ENCODE data around the gene DGKG.

The DGKG gene

GRCh38 chr3:186151077-186151971, 210.7 kb downstream of the DGKG start:
- no peaks in the 10 kb centered on the region for H3K36me3 ChIP-seq (ENCODE audit: insufficient read depth, low read length)
- no peaks in the 10 kb centered on the region for H3K4me1 ChIP-seq (ENCODE audit: insufficient read depth, low read length)
- 0 out of 2 replicates have a peak, but pooled peaks cover 7% of the 10 kb centered on the region for H3K27me3 ChIP-seq (ENCODE audit: insufficient read depth, low read length)
- H3K27ac ChIP-seq (ENCODE audit: low read depth, low read length) = no peak overlapping the region
- 95% methylated on average over 7 of the region's 7 CpGs for WGBS
- no peak overlapping the region for H3K4me3 ChIP-seq (ENCODE audit: low read length)
- H3K9ac ChIP-seq (ENCODE audit: low read depth, low read length) = no peak overlapping the region
- H3K9me3 ChIP-seq (ENCODE audit: insufficient read depth, low read depth, low read length) = no peaks in the 10 kb centered on the region

DNA sequence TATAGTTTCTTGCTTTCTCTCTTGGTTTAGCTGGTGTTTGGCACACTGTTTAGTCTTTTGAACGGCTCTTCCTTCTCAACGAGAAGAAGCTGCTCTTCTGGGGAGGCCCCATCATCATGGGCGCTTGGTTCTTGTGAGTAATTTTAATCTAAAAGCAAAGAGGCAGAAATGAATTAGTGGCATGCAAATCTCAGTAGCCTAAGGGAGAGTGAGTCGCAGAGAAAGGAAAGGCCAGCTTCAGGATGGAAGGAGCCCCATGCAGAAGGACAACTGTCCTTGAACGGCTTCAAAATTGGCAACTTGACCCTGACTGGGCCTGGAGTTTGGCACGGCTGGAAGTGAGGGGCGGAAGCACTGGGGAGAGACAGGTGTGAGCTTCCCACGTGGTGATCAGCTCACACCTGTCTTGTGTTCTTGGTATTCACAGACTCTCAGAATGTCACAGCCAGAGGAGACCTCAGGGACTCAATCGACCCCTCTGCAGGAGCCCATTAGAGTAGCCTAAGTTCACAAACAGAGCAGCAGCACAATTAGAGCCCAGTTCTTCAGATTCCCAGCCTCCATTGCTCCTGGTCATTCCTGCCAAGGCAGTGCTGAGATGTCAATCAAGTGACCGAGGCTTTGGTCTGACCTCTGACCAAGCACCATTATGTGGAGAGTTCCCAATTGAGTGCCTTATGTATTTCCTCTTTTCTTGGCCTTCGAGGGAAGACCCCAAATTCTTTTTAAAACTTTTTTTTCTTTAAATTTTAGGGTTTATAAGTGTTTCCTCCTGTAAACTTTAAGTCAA, 211.8 kb downstream of the DGKG start:
- no peak overlapping the region for H3K9ac ChIP-seq (ENCODE audit: low read depth, low read length)
- no peaks in the 10 kb centered on the region for H3K36me3 ChIP-seq (ENCODE audit: insufficient read depth, low read length)
- H3K9me3 ChIP-seq (ENCODE audit: insufficient read depth, low read depth, low read length) = no peaks in the 10 kb centered on the region
- H3K4me1 ChIP-seq (ENCODE audit: insufficient read depth, low read length) = no peaks in the 10 kb centered on the region
- H3K27ac ChIP-seq (ENCODE audit: low read depth, low read length) = no peak overlapping the region
- WGBS = 79% methylated on average over 10 of the region's 11 CpGs
- H3K27me3 ChIP-seq (ENCODE audit: insufficient read depth, low read length) = 0 out of 2 replicates have a peak, but pooled peaks cover 7% of the 10 kb centered on the region
- no peak overlapping the region for H3K4me3 ChIP-seq (ENCODE audit: low read length)

GRCh38 chr3:186149319-186149960, 212.6 kb downstream of the DGKG start:
- 91% methylated on average over 15 of the region's 15 CpGs for WGBS
- Histone ChIP-seq H3K9me3 (ENCODE audit: insufficient read depth, low read depth, low read length) (no peaks in the 10 kb centered on the region), H3K27ac (ENCODE audit: low read depth, low read length) (no peak overlapping the region), H3K27me3 (ENCODE audit: insufficient read depth, low read length) (0 out of 2 replicates have a peak, but pooled peaks cover 7% of the 10 kb centered on the region), H3K9ac (ENCODE audit: low read depth, low read length) (no peak overlapping the region), H3K4me3 (ENCODE audit: low read length) (no peak overlapping the region), H3K4me1 (ENCODE audit: insufficient read depth, low read length) (no peaks in the 10 kb centered on the region), H3K36me3 (ENCODE audit: insufficient read depth, low read length) (no peaks in the 10 kb centered on the region)

GRCh38 chr3:186144257-186144656, 217.8 kb downstream of the DGKG start:
- Histone ChIP-seq H3K9me3 (ENCODE audit: insufficient read depth, low read depth, low read length) (no peaks in the 10 kb centered on the region), H3K9ac (ENCODE audit: low read depth, low read length) (no peak overlapping the region), H3K36me3 (ENCODE audit: insufficient read depth, low read length) (no peaks in the 10 kb centered on the region), H3K4me3 (ENCODE audit: low read length) (no peak overlapping the region), H3K4me1 (ENCODE audit: insufficient read depth, low read length) (0 out of 2 replicates have a peak, but pooled peaks cover 4% of the 10 kb centered on the region), H3K27me3 (ENCODE audit: insufficient read depth, low read length) (0 out of 2 replicates have a peak, but pooled peaks cover 7% of the 10 kb centered on the region), H3K27ac (ENCODE audit: low read depth, low read length) (no peak overlapping the region)
- WGBS = 87% methylated on average over 5 of the region's 5 CpGs

- Histone ChIP-seq H3K9ac (ENCODE audit: low read depth, low read length) (no peak overlapping the region), H3K9me3 (ENCODE audit: insufficient read depth, low read depth, low read length) (no peaks in the 10 kb centered on the region), H3K4me3 (ENCODE audit: low read length) (no peak overlapping the region), H3K4me1 (ENCODE audit: insufficient read depth, low read length) (0 out of 2 replicates have a peak, but pooled peaks cover 4% of the 10 kb centered on the region), H3K36me3 (ENCODE audit: insufficient read depth, low read length) (no peaks in the 10 kb centered on the region), H3K27ac (ENCODE audit: low read depth, low read length) (no peak overlapping the region), H3K27me3 (ENCODE audit: insufficient read depth, low read length) (0 out of 2 replicates have a peak, but pooled peaks cover 4% of the 10 kb centered on the region)
- WGBS = 95% methylated on average over 1 of the region's 1 CpG
These were observed 218.8 kb downstream of the DGKG start for GRCh38 chr3:186143250-186143649.

- Histone ChIP-seq H3K4me1 (ENCODE audit: insufficient read depth, low read length) (0 out of 2 replicates have a peak, but pooled peaks cover 4% of the 10 kb centered on the region), H3K9ac (ENCODE audit: low read depth, low read length) (no peak overlapping the region), H3K27me3 (ENCODE audit: insufficient read depth, low read length) (peaks cover 2% of the 10 kb centered on the region; the same call in 1 of the 2 replicates), H3K9me3 (ENCODE audit: insufficient read depth, low read depth, low read length) (no peaks in the 10 kb centered on the region), H3K4me3 (ENCODE audit: low read length) (no peak overlapping the region), H3K27ac (ENCODE audit: low read depth, low read length) (no peak overlapping the region), H3K36me3 (ENCODE audit: insufficient read depth, low read length) (no peaks in the 10 kb centered on the region)
These were observed 219.6 kb downstream of the DGKG start for GRCh38 chr3:186142393-186142932.

GRCh38 chr3:186141790-186142189, 220.2 kb downstream of the DGKG start:
- Histone ChIP-seq H3K9me3 (ENCODE audit: insufficient read depth, low read depth, low read length) (no peaks in the 10 kb centered on the region), H3K4me1 (ENCODE audit: insufficient read depth, low read length) (0 out of 2 replicates have a peak, but pooled peaks cover 4% of the 10 kb centered on the region), H3K9ac (ENCODE audit: low read depth, low read length) (no peak overlapping the region), H3K27me3 (ENCODE audit: insufficient read depth, low read length) (peaks cover 3% of the 10 kb centered on the region; the same call in 1 of the 2 replicates), H3K4me3 (ENCODE audit: low read length) (no peak overlapping the region), H3K27ac (ENCODE audit: low read depth, low read length) (no peak overlapping the region), H3K36me3 (ENCODE audit: insufficient read depth, low read length) (no peaks in the 10 kb centered on the region)
- WGBS = 85% methylated on average over 2 of the region's 2 CpGs

DNA sequence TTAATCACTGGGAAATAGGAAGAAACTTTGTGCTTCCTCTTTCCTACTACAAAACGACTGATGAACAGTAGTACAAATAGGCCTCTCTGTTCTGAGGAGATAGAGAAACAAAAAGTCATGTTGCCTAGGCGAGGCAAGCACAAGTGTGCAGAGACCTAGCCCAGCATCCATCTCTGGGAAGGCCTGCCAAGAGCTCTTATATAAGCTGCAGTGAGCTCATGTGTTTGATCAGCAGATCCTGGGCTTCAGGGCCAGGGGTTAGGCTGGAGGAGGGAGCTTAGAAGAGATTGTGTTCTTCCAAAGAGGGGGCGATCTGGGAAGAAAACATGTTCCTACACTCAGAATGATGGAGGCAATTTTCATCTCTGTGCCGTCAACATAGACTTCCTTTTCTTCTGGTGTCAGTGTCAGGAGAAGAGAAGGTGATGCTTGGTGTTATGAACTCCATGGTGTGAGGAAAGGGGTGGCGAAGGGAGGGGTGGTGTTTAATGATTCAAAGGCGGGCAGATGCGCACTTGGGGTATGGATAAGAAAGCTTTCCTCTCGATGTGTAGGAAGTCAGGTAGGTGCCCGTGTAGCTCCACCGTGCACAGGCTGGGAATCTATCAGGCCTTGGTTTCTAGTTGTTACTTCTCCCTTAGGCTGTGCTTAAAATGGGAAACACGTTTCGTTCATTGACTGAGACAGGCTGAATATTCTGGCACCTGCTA, 223.6 kb downstream of the DGKG start:
- Histone ChIP-seq H3K9me3 (ENCODE audit: insufficient read depth, low read depth, low read length) (no peaks in the 10 kb centered on the region), H3K9ac (ENCODE audit: low read depth, low read length) (no peak overlapping the region), H3K4me1 (ENCODE audit: insufficient read depth, low read length) (0 out of 2 replicates have a peak, but pooled peaks cover 4% of the 10 kb centered on the region), H3K4me3 (ENCODE audit: low read length) (no peak overlapping the region), H3K27ac (ENCODE audit: low read depth, low read length) (no peak overlapping the region), H3K27me3 (ENCODE audit: insufficient read depth, low read length) (peaks cover 3% of the 10 kb centered on the region; the same call in 1 of the 2 replicates), H3K36me3 (ENCODE audit: insufficient read depth, low read length) (no peaks in the 10 kb centered on the region)
- WGBS = 94% methylated on average over 12 of the region's 12 CpGs

DNA sequence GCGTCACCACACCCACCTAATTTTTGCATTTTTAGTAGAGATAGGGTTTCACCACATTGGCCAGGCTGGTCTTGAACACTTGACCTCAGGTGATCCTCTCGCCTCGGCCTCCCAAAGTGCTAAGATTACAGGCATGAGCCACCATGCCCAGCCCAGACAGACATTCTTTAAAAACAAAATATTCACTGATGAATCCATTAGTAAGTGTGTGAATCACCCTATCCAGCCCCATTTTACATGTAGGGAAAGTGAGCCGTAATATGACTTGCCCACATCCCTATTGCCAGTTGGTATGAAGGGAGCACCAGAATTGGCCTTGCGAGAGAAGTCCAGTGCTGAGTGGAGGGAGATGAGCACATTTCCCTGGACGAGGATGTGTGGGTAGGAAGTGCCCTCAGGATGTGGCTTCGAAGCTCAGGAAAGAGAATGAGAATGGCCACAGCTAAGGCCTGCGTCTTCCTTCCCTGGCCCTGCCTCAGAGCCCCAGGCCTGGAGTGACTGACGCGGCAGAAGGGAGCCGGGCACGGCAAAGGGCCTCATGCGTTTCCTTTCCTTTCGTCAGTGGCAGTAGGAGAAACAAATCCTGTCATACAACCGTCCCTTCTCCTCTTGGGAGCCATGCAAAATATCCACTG, 224.9 kb downstream of the DGKG start:
- 89% methylated on average over 15 of the region's 15 CpGs for WGBS
- Histone ChIP-seq H3K27me3 (ENCODE audit: insufficient read depth, low read length) (peaks cover 3% of the 10 kb centered on the region; the same call in 1 of the 2 replicates), H3K9me3 (ENCODE audit: insufficient read depth, low read depth, low read length) (no peaks in the 10 kb centered on the region), H3K9ac (ENCODE audit: low read depth, low read length) (no peak overlapping the region), H3K27ac (ENCODE audit: low read depth, low read length) (no peak overlapping the region), H3K4me3 (ENCODE audit: low read length) (no peak overlapping the region), H3K4me1 (ENCODE audit: insufficient read depth, low read length) (peaks cover 2% of the 10 kb centered on the region; the same call in 1 of the 2 replicates), H3K36me3 (ENCODE audit: insufficient read depth, low read length) (no peaks in the 10 kb centered on the region)

- Histone ChIP-seq H3K4me1 (ENCODE audit: insufficient read depth, low read length) (peaks cover 6% of the 10 kb centered on the region; the same call in 1 of the 2 replicates), H3K27me3 (ENCODE audit: insufficient read depth, low read length) (peaks cover 3% of the 10 kb centered on the region), H3K4me3 (ENCODE audit: low read length) (no peak overlapping the region), H3K9me3 (ENCODE audit: insufficient read depth, low read depth, low read length) (no peaks in the 10 kb centered on the region), H3K36me3 (ENCODE audit: insufficient read depth, low read length) (no peaks in the 10 kb centered on the region), H3K9ac (ENCODE audit: low read depth, low read length) (no peak overlapping the region), H3K27ac (ENCODE audit: low read depth, low read length) (no peak overlapping the region)
- 92% methylated on average over 5 of the region's 5 CpGs for whole genome bisulfite sequencing
These were observed 228.1 kb downstream of the DGKG start for GRCh38 chr3:186133980-186134379.

Measured in HUES64 (cell line).